SU-DHL-6 (cell line): ENCODE data around the gene FCMR.
A peak's percentile ranks its signal among the peaks of the same experiment; 100 is the strongest.

ENCODE experiments used
- H2AFZ ChIP-seq: fragments of 200-600 bp; sonication (generic); 2 replicates; pipeline ENCODE4 v1.6.1; 2014; ENCODE audit warnings: low read depth, mild to moderate bottlenecking, moderate library complexity, mixed read lengths, antibody characterized with exemption, low read length; ENCODE audit not compliant: severe bottlenecking
- H3F3A ChIP-seq: fragments of 200-600 bp; shearing (Covaris generic); 2 replicates; pipeline ENCODE4 v1.6.0; 2016; ENCODE audit warnings: antibody characterized with exemption, mild to moderate bottlenecking; ENCODE audit not compliant: insufficient read depth
- H3K27ac ChIP-seq: fragments of 200-600 bp; sonication (generic); 2 replicates; pipeline ENCODE4 v1.5.1; 2016; ENCODE audit warnings: low read depth, mild to moderate bottlenecking, low read length, moderate library complexity, mixed read lengths
- H3K27me3 ChIP-seq: fragments of 200-600 bp; sonication (generic), shearing (Covaris generic); 2 replicates; pipeline ENCODE4 v1.6.0; 2014; ENCODE audit warnings: mild to moderate bottlenecking, low read length
- H3K36me3 ChIP-seq: fragments of 200-600 bp; sonication (generic); 2 replicates; pipeline ENCODE4 v1.6.1; 2014; ENCODE audit warnings: mild to moderate bottlenecking, low read length, mixed read lengths
- H3K4me2 ChIP-seq: fragments of 300-600, 200-600 bp; shearing (Covaris generic), sonication (generic); 2 replicates; pipeline ENCODE4 v1.6.0; 2014; ENCODE audit warnings: low read length, low read depth, mild to moderate bottlenecking; ENCODE audit not compliant: poor library complexity, severe bottlenecking
- H3K4me3 ChIP-seq: fragments of 200-600 bp; sonication (generic); 2 replicates; pipeline ENCODE4 v1.5.1; 2014; ENCODE audit warnings: antibody characterized with exemption, low read length, mild to moderate bottlenecking, mixed read lengths; ENCODE audit not compliant: insufficient read depth, poor library complexity, severe bottlenecking
- H3K79me2 ChIP-seq: fragments of 200-600 bp; sonication (generic); 2 replicates; pipeline ENCODE4 v1.6.1; 2014; ENCODE audit warnings: mild to moderate bottlenecking, low read length, moderate library complexity; ENCODE audit not compliant: insufficient read depth
- H3K9ac ChIP-seq: fragments of 200-600 bp; sonication (generic); 2 replicates; pipeline ENCODE4 v1.7.0; 2014; ENCODE audit warnings: mild to moderate bottlenecking, low read length
- H3K9me2 ChIP-seq: fragments of 200-600 bp; sonication (generic); replicated peaks from 2 replicates; pipeline ENCODE4 v1.6.1; 2014; ENCODE audit warnings: low read length; ENCODE audit not compliant: insufficient read depth
- H3K9me3 ChIP-seq: fragments of 200-600 bp; sonication (generic); 2 replicates; pipeline ENCODE4 v1.6.1; 2014; ENCODE audit warnings: low read length, mixed read lengths; ENCODE audit not compliant: insufficient read depth
- H4K20me1 ChIP-seq: fragments of 200-600 bp; sonication (generic); 2 replicates; pipeline ENCODE4 v1.6.1; 2014; ENCODE audit warnings: low read depth, mild to moderate bottlenecking, antibody characterized with exemption, low read length, moderate library complexity, mixed read lengths
- EZH2phosphoT487 ChIP-seq: fragments of 200-600 bp; sonication (generic), shearing (Covaris generic); conservative IDR thresholded peaks from 2 replicates; pipeline ENCODE4 v1.6.1; 2018; ENCODE audit warnings: mild to moderate bottlenecking, antibody characterized with exemption, low read length, moderate library complexity, mixed read lengths
- TF ChIP-seq, protein P1 (sequence below): fragments of 200-600 bp; sonication (generic); IDR thresholded peaks from one replicate; pipeline ENCODE4 v1.5.1; 2017; ENCODE audit warnings: antibody characterized with exemption, mild to moderate bottlenecking, low read length, moderate library complexity; ENCODE audit not compliant: insufficient read depth, poor library complexity, severe bottlenecking

The FCMR gene

DNA sequence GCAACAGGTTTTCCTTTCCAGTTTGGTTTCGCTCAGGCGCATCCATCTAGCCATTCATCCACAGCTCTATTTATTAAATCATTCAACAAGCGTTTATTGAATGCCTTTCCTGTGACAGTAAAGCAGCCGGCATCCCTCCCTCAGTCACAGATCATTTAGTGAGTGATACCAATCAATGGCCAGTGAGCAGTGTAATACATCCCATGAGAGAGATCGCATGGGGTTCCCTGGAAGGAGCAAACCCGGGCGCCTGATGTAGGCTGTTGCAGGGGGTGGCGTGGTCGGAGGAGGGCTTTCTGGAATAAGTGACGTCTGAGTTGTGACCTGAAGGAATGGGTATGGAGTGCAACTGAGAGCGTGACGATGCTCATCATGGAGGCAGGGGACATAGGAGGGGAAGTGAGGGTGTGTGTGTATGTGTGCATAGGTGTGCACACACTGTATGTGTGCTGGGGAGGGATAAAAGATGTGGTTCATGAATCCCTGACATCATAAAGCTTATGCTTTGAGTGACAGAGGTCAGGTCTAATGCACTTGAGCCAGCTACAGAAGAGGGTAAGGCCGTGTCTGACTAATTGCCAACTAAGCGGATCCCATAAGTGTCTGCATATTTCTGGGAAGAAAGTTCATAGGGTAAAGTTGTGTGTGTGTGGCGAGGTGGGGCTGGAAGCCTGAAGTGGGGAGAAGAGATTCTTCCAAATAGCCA is 6.6 kb downstream of the FCMR start:
- Histone ChIP-seq H3K9me3 (no peaks in the 10 kb centered on the region), H3K27me3 (no peaks in the 10 kb centered on the region), H4K20me1 (no peaks in the 10 kb centered on the region), H3K36me3 (no peaks in the 10 kb centered on the region), H3K9ac (no peak overlapping the region), H3F3A (no peaks in the 10 kb centered on the region), H3K4me2 (no peak overlapping the region), H3K79me2 (no peaks in the 10 kb centered on the region), H2AFZ (no peak overlapping the region), H3K9me2 (no peaks in the 10 kb centered on the region), H3K4me3 (no peak overlapping the region), H3K27ac (no peak overlapping the region)
- TF ChIP-seq, protein P1, sequence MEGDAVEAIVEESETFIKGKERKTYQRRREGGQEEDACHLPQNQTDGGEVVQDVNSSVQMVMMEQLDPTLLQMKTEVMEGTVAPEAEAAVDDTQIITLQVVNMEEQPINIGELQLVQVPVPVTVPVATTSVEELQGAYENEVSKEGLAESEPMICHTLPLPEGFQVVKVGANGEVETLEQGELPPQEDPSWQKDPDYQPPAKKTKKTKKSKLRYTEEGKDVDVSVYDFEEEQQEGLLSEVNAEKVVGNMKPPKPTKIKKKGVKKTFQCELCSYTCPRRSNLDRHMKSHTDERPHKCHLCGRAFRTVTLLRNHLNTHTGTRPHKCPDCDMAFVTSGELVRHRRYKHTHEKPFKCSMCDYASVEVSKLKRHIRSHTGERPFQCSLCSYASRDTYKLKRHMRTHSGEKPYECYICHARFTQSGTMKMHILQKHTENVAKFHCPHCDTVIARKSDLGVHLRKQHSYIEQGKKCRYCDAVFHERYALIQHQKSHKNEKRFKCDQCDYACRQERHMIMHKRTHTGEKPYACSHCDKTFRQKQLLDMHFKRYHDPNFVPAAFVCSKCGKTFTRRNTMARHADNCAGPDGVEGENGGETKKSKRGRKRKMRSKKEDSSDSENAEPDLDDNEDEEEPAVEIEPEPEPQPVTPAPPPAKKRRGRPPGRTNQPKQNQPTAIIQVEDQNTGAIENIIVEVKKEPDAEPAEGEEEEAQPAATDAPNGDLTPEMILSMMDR, result no peak
- TF ChIP-seq EZH2phosphoT487, result no peak

DNA sequence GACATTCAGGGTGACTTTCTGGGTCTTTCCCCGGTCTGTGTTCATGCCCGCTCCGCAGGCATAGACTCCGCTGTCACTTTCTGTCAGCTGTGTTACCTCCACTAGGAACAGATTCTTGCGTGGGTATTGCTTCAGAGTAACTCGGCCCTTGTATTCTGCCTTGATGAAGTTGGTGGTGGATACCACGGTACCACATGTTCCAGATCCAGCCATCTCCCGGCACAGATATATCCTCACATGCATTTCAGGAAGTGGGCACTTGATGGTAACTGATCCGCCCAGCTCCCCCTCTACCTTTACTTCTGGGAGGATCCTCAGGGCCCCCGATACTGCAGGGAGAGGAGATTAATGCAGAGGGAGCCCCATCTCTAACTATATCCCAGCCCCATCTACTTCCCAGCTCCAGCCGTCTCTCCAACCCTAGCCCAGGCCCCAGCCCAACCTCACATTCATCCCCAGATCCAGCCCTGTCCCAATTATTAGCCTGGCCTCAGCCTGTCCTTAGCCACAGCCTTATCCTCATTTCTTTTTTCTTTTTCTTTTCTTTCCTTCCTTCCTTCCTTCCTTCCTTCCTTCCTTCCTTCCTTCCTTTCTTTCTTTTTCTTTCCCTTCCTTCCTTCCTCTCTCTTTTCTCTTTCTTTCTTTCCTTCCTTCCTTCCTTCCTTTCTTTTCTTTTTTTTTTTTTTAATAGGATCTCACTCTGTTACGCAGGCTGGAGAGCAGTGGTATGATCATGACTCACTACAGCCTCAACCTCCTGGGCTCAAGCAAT is 7.8 kb downstream of the FCMR start:
- Histone ChIP-seq H3K9ac (no peak overlapping the region), H3K27ac (no peak overlapping the region), H3K4me3 (no peak overlapping the region)

DNA sequence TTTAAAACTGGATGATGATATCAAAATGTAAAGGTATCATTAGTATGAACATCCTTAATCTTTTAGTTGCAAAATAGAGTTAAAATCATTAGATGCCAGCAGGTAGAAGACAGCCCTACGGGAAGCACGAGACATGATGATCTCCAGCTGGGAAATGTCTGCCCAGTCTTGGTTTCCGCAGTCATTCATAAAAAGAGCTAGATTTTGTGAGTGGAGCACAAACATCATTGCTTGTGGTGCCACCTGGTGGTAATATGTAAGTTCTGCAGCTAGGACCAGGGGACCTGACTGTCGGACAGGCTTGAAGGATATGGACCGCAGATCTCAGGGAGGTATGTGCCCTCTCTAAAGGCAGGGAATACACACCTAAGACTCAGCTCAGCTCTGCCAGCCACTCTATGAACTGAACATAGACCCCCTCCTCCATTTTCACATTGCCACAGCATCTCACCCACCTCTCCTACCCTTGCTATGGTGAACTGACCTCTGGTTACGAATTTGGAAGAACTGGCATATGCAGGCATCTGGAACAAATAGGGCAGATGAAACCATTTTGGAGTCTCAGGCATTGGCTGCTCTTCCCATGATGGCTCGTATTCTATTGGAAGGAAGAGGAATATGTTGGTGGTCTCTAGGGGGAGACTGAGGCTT is 9.2 kb downstream of the FCMR start:
- no peaks in the 10 kb centered on the region for H3K27me3 ChIP-seq
- no peak overlapping the region for H3K4me3 ChIP-seq
- no peak for TF ChIP-seq EZH2phosphoT487
- TF ChIP-seq, protein P1, result peak; percentile 67
- no peaks in the 10 kb centered on the region for H3F3A ChIP-seq
- no peaks in the 10 kb centered on the region for H3K9me2 ChIP-seq
- no peak overlapping the region for H3K27ac ChIP-seq
- H3K79me2 ChIP-seq, result no peaks in the 10 kb centered on the region
- H3K9me3 ChIP-seq, result no peaks in the 10 kb centered on the region
- no peaks in the 10 kb centered on the region for H3K36me3 ChIP-seq
- H3K4me2 ChIP-seq, result no peak overlapping the region
- H4K20me1 ChIP-seq, result no peaks in the 10 kb centered on the region
- no peak overlapping the region for H3K9ac ChIP-seq
- H2AFZ ChIP-seq, result no peak overlapping the region

More for the DNA sequence above, 7.8 kb downstream of the FCMR start:
- Histone ChIP-seq H3K9me2 (no peaks in the 10 kb centered on the region), H3F3A (no peaks in the 10 kb centered on the region), H4K20me1 (no peaks in the 10 kb centered on the region), H3K9me3 (no peaks in the 10 kb centered on the region), H3K27me3 (no peaks in the 10 kb centered on the region), H3K79me2 (no peaks in the 10 kb centered on the region), H3K36me3 (no peaks in the 10 kb centered on the region), H3K4me2 (no peak overlapping the region), H2AFZ (no peak overlapping the region)
- TF ChIP-seq, protein P1, result no peak
- TF ChIP-seq EZH2phosphoT487, result no peak
